ENCODE measurements around the gene UROC1.
"Not testable (repeated sequence)": the region's sequence is repeated elsewhere in the genome, so short reads cannot be mapped to it uniquely, and the experiment has no call there.

Gene UROC1

DNA sequence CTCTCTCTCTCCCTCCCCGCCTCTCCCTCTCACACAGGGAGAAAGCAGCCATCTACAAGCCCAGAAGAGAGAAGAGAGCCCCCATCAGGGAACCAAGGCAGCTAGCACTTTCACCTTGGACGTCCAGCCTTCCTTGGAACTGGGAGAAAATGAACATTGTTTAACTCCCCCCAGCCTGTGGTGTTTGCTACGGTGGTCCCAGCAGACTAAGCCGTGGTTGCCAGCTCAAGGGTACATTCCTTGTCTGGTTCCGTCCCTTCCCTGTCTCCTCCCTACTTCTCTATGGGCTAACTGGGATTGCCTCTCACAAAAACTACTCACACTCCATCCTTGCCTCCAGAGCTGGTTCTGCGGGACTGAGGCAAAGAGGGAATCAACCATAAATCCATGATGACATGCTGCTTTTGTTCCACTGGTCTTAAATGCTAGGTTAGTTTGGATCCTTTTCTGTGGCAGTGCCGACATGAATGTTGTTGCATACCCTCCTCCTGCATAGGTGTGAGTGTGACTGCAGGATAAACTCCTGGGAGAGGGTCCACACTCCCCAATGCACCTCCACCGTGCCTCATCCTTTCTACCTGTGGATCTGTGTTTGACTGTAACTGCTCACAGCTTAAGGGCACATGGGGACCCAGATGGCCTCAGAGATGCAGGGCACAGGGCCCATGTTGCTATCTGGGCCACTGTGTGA, 29.1 kb upstream of the UROC1 start:
- DNase-seq, result no peak

DNA sequence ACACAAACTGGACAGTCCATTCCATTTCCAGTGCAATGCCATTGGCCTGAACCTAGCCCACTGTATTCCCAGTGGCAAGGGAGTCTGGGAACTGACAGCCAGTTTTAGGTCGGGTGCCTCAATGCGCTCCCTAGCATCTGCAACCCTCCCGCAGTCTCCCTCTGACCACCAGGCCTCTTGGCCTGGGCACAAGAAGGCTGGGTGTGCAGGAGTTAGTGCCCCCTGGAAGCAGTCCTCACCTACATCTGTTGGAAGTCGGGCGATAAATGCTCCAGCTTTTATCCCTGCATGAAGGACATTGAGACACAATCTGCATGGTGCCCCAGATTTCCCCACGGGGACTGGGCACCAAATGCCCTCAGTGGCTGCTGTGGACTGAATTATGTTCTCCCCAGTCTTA, 28.4 kb upstream of the UROC1 start:
- no peak for DNase-seq

DNA sequence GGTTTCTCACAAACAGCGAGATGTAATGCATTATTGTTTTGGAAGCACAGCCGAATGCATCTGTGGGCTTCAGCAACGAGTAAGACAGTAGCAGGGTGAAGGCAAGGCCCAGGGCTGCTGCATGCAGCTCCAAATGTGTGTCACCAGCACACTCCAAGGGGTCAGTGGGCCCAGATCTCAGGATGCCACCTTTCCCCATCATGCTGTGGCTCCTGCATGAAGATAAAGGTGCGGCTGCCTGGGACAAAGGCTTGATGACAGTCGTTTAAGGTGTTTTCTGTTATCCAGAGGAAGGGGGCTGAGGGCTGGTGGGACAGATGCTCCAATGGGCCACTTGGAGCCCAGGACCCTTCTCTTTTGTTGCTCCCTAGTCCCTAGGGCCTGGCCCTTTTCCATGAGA, 28.0 kb upstream of the UROC1 start:
- DNase-seq, result no peak

DNA sequence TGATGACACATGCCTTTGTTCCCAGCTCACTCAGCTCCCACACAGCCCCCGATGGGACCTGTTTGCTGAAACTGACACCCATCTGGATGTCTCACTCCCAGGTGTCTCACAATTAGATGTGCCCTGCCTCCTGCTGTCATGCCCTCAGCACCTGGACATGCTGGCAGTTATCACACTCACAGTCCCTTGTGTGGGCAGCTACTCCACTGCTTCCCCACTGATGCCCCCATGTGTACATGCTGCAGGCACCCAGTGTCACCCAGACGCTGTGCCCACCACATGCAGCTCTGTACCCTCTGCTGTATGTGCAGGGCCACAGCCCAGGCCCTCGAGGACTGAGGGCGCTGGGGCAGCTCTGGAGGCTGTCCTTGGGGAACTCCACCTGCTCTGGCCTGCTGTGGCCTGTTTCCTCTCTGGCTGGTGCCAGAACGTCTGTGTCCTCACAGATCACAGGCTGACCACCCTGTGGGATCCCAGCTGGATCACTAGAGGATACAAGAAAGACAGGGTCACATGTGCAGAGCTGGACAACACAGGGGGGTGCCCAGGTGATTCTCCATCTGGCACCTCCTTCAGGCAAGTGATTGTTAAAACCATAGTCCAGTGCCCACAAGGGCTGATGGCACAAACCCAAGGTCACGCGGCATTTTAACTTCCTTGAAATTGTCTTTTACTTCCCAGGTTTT, 27.2 kb upstream of the UROC1 start:
- DNase-seq, result no peak

DNA sequence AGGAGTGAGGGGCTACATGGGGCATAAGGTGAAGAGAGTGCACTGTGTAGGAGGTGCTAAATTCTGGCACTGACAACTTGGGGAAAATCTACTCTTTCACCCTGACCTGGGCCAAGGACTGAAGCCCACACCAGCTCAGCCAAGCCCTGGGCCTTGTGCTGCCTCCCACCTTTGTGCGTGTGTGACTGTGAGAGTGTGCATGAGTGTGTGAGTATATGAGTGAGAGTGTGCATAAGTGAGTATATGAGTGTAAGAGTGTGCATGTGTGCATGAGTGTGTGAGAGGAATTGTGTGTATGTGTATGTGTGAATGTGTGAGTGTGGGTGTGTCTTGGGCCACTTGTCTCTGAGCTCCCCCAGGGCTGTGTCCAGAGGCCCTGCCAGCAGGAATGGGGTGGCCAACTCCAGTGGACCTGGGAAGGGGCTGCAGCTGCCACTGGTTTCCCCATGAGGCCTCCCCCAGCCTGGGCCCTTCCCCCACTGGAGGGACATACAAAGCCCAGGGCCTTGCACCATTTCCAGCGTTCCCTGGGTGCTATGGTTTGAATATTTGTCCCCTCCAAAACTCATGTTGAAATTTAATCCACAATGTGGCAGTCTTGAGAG, 26.0 kb upstream of the UROC1 start:
- DNase-seq, result no peak

DNA sequence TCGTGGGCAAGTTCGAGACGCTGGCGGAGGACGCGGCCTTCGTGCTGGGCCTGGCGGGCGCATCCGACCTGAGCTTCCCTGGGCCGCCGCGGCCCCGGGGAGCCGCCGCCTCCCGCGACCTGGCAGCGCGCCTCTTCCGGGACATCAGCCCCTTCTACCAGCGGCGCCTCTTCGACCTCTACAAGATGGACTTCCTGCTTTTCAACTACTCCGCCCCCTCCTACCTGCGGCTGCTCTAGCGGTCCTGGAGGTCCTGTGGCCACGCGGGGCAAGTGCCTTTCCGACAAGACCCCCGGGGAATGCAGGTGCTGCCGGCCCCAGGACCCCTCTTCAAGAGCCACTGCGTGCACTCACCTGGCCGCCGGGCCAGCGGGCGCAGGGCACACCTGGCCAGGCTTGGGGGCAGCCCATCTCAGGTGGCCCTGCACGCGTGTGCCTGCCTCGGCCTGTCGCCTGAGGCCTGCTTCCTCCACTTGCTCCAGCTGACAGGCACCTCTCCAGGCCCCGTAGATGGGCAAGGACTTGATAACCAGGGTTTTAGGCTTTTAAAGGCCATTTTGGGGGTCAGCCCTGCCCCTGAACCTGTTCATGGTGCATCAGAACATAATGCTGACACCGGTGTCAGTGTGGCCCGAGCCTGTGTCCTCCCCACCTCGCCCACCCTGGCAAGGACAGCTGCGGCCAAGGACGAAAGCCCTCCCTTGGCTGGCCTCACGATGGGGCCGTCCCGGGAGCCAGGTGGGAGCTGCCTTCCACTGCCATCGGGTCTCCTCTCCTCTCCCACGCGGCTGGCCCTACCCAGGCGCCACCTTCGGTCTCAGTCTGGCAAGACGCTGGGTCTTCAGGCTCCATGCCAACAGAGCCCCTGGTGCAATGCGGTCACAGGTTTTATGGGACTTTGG, 25.0 kb upstream of the UROC1 start:
- no peak for DNase-seq

DNA sequence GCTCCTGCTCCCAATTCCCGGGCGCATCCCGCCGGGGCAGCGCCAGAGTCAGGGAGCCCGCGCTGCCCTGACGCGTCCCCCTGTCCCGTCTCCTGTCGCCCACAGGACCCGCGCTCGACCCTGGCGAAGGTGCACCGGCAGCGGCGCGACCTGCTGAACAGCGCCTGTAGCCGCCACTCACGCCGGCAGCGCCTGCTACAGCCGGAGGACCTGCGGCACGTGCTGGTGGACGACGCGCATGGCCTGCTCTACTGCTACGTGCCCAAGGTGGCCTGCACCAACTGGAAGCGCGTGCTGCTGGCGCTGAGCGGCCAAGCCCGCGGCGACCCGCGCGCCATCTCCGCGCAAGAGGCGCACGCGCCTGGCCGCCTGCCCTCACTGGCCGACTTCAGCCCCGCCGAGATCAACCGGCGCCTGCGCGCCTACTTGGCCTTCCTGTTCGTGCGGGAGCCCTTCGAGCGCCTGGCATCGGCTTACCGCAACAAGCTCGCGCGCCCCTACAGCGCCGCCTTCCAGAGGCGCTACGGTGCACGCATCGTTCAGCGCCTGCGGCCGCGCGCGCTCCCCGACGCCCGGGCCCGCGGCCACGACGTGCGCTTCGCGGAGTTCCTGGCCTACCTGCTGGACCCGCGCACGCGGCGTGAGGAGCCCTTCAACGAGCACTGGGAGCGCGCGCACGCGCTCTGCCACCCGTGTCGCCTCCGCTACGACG, 24.2 kb upstream of the UROC1 start:
- DNase-seq, result peak; percentile 61

DNA sequence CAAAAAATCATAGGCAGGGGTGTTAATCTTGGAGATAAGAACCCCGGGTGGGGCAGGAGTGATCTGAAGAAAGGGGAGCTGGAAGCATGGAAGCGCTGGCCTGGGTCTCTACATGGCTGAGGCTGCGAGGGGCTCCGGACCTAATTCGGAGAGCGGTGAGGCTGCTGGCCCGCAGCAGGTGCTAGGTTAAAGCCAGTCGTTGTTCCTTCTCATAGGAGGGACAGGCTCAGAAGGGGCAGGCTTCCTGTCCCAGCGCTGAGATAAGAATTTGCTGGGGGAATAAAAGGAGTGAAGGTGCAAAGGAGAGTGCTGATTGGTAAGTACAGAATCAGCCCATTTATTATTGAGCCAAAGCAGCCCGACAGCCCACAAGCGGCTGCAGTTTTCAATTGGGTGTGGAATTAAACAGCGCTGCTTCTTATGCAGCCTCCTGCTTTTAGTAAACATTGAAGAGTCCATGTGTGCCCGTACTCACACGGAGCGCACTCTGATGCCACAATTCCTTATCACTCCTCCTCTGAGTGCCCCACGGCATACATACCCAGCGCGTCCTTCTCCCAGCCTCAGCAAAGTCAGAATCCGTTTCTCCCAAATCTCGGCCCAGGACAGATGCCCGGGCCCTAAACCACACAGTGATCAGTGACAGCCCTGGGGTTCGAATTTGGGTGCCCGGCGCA, 23.5 kb upstream of the UROC1 start:
- DNase-seq, result no peak

DNA sequence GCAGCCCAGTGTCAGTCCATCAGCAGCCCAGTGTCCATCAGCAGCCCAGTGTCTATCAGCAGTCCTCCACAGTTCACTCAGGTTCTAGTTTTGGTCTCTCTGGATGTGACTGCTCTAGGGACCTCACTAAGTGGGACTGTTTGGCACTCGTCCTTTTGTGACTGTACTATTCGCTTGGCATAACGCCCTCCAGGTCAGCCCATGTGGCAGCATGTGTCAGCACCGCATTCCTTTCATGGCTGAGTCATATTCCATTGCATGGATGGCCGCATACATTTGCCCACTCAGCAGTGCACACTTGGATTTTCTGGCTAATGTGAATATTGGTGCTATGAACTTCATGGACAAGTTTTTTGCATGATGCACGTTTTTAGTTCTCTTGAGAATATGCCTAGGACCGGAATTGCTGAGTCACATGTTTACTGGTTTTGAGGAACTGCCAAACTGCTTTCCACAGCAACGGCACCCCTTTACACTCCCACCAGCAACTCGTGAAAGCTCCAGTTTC, 22.8 kb upstream of the UROC1 start:
- DNase-seq, result no peak

DNA sequence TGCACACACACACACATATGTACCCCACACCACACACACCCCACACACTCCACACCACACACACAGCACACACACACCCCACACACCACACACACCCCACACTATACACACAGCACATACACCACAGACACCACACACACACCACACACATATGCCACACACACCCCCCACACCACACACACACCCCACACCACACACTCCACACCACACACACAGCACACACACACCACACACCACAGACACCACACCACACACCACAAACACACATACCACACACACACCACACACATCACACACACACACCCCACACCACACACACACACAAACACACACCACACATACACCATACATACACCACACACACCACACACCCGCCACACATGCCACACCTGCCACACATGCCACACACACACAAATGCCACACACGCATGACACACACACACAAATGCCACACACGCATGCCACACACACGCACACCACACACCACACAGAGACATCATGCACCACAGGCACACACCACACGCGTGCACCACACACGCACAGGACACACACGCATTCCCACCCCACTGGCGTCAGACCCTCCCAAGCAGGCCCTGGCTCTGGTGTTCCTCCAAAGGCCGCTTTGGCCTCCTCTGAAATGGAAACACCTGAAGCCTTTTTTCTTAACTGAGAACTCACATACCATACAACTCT, 22.1 kb upstream of the UROC1 start:
- no peak for DNase-seq

DNA sequence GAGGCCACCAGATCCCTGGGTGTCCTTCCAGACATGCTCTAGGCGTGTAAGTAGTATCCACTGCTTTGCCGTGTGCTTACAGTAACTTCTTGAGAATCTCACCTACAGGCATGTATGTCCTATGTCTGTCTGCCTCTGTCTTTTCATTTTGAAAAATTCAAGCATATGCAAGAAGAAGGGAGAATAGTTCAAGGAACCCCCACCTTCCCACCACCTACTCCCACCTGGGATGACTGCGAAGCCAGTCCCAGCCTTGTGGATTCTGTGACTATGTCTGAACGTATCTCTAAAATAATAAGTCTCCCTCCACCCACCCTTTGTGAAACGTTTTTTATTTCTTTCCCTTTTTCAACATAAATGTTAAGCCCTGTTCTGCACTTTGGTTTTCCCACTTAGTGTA, 21.4 kb upstream of the UROC1 start:
- DNase-seq, result no peak

DNA sequence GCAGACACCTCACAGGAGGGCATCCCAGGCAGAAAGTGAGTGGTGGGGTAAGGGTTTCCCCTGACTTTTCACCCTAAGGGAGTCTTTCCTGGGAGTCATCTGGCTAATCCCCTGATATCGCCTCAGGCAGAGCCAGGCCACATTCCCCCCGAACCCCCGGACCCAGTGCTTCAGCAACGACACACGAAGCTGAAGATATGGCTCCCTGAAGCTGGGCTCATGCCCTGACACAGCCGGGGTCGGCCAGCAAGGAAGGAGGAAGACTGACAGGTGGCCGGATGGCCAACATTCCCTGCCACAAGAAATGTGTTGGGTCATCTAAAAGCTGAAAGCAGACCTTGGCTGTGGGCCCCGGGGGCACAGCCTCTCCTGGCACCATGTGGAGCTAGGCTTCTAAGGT, 20.7 kb upstream of the UROC1 start:
- DNase-seq, result no peak

DNA sequence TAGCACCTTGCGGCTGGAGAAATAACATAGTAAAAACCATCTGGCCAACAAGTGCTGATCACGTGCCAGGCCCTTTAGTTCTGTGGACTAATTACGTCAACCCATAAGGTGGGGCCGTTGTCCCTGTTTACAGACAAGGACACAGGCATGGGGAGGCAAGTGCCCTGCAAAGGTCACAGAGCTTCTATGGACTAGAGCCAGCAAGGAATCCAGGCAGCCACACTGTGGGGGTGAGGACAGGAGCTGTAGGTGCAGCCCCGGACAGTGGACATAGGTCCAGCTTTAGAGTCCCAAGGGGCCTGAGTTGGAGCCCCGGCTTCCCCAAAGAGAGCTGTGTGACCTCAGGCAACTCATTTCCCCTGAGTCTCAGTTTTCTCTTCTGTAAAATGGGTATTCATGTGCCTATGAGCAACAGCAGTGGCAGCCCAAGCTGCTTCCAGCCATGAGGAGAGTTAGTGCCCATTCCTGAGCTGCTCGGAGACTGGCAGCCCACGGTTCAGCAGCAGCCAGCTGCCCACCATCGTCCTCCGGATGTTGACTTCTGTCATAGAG, 20.2 kb upstream of the UROC1 start:
- no peak for DNase-seq

DNA sequence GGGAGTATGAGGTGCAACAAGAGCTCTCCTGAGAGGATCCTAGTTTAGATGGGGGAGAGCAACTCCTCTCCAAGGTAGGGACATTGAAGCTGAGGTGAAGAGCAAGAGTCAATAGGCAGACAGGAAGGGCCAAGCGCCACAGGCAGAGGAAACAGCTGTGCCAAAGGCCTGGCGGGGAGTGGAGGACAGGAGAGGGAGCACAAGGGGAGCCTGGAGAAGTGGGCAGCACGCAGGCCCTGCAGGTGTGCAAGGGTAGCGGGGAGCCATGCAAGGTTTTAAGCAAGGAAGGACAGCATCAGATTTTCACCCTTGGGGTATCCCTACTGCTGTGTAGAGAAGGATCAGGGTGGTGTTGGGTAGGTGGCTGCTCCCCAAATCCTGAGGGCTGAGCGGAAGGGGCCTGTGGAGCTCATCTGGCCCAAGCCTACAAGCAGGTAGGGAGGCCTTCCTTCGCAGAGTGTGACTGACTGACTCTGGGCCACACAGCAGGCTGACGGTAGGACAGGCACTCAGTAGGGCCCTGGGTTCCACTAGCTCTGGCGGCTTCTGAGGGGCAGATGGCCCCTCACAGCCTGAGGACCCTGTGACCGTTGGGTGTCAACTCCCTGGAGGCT, 19.6 kb upstream of the UROC1 start:
- no peak for DNase-seq

DNA sequence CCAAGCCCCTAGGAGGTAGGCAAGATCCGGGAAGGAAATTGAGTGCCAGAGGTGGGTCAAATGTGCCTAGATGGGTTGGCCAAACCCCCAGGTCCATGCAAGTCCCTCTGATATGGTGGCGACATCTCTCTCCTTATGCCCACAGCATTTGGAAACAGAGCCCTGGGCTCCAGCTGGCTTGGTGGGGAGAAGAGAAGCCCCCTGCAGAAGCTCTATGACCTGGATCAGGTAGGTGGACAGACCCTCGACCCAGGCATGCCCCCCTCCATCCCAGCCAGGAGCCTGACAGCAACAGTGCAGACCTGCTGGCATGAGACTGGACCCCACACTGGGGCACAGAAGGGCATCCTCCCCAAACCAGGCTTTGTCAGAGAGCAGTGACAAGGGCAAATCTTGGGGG, 18.6 kb upstream of the UROC1 start:
- DNase-seq, result no peak

DNA sequence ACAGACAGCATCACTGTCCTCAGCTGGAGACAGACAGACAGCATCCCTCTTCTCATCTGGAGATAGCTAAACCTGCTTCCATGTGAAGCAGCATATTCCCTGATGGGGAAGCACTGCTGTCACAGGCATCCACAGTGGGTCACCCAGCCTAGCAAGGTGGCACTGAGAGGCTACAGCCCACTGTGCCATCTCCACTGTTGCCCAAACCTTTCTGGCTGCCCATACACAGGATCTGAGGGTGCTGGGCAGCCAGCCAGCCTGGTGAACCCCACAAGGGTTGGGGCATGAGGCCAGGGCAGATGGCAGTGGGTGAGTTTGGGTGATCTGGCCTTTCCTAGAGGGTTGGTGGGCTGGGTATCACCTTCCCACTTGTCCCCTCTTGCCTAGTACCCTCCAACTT, 18.1 kb upstream of the UROC1 start:
- no peak for DNase-seq

DNA sequence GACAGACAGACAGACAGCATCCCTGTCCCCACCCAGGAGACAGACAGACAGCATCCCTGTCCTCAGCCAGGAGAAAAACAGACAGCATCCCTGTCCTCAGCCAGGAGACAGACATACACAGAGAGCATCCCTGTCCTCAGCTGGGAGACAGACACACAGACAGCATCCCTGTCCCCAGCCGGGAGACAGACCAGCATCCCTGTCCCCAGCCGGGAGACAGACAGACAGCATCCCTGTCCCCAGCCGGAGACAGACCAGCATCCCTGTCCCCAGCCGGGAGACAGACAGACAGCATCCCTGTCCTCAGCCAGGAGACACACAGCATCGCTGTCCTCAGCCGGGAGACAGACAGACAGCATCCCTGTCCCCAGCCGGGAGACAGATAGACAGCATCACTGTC, 17.1 kb upstream of the UROC1 start:
- not testable (repeated sequence) for DNase-seq

DNA sequence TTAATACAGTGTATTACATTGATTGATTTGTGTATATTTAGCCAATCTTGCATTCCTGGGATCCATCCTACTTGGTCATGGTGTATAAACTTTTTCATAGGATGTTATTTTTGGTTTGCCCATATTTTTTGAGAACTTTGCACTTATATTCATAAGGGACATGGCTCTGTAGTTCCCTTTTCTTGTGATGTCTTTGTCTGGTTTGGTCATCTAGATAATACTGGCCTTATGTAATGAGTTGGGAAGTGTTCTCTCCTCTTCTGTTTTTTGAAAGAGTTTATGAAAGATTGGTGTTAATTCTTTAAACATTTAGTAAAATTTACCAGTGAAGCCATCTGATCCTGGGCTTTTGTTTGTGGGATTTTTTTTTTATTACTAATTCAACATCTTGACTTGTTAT, 15.9 kb upstream of the UROC1 start:
- no peak for DNase-seq

DNA sequence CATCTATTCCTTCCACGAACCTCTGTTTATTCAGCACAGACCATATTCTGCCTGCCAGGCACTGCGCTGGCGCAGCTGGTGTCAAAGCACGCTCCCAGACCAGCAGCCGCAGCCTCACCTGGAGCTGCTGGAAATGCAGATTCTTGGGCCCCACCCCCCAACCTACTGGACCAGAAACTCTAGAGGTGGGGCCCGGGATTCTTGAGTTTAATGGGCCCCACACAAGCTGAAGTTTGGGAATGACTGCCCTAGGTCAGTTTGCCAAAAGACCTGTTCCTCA, 13.4 kb upstream of the UROC1 start:
- no peak for DNase-seq

DNA sequence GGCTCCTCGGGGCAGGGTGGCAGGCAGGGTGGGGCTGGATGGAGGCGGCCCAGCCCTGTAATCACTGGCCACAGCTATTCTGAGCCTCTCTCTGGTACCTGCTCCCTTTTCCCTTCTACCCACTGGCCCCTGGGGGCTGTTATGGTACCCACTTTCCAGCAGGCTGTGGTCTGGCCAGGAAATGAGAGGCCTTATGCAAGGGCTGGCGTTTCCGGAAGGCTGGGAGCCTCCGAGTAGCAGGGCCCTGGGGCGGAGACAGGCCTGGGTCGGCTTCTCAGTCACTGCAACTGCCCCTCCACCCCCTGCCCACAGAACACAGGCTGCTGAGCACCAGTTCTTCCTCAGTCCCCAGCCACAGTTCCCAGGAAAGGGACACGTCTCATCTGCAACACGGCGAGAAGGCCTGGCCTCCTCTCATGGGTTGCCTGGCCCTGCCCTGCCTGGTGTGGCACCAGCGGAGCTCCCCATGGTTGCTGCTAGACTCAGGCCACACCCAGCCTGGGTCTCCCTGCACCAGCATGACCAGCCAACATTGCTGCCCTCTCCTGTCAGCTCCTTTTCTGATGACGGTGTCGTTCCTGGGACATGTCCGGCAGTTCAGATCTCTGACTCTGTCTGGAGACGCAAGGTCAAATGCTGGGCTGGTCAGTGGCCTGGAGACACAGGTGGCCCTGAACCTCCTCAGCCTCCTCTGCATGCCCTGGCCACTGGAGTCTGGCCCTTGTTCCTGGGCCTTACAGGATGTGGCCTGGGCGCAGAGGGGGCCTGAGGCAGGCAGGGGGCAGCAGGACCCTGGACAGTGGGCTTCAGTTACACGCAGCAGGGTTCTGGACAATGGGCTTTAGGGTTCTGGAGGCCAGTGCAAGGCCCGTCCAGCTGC, 12.8 kb upstream of the UROC1 start:
- DNase-seq, result no peak

All from retina (tissue), 1 donor.